Measurements from ENCODE around the gene EPB41. TPM values are rescaled to one million over a fixed set of nuclear protein-coding genes. Genes with fewer than 3 reads are reported as not detected.

EPB41 gene
- total RNA-seq, 4 donors from 2014 or later, result 110 to 183 (median 126) TPM

GRCh38 chr1:29022620-29023019 is 108.3 kb downstream of the EPB41 start:
- TF ChIP-seq CTCF (IDR thresholded peaks at IDR 0.05), result no peak
- TF ChIP-seq POLR2A (IDR thresholded peaks at IDR 0.05), result no peak

GRCh38 chr1:29029667-29030066 is 115.3 kb downstream of the EPB41 start:
- no peak overlapping the region for H3K27ac ChIP-seq
- no peak for DNase-seq
- H3K4me3 ChIP-seq, result no peak overlapping the region
- H3K4me1 ChIP-seq, result no peaks in the 10 kb centered on the region
- peaks cover 0 to 3% (median 0%) of the 10 kb centered on the region in 3 donors for H3K36me3 ChIP-seq
- no peak for TF ChIP-seq CTCF (IDR thresholded peaks at IDR 0.05)
- no peak for TF ChIP-seq POLR2A (IDR thresholded peaks at IDR 0.05)
- H3K27me3 ChIP-seq, result no peaks in the 10 kb centered on the region
- no peaks in the 10 kb centered on the region for H3K9me3 ChIP-seq

More at GRCh38 chr1:29022620-29023019, 108.3 kb downstream of the EPB41 start:
- Histone ChIP-seq H3K4me1 (no peaks in the 10 kb centered on the region), H3K27ac (no peak overlapping the region), H3K9me3 (no peaks in the 10 kb centered on the region), H3K27me3 (no peaks in the 10 kb centered on the region), H3K4me3 (no peak overlapping the region), H3K36me3 (peaks cover 0 to 4% (median 0%) of the 10 kb centered on the region in 3 donors)
- DNase-seq, result no peak

- no peak overlapping the region for H3K4me3 ChIP-seq
- H3K4me1 ChIP-seq, result no peaks in the 10 kb centered on the region
- DNase-seq, result no peak
- H3K36me3 ChIP-seq, result peaks cover 0 to 15% (median 0%) of the 10 kb centered on the region in 3 donors
- TF ChIP-seq POLR2A (IDR thresholded peaks at IDR 0.05) (no peak), CTCF (IDR thresholded peaks at IDR 0.05) (no peak)
- H3K9me3 ChIP-seq, result no peaks in the 10 kb centered on the region
- no peaks in the 10 kb centered on the region for H3K27me3 ChIP-seq
- no peak overlapping the region for H3K27ac ChIP-seq
These were observed 118.5 kb downstream of the EPB41 start for GRCh38 chr1:29032841-29033240.

- peak; percentile 28 to 93 (median 78) for TF ChIP-seq CTCF (IDR thresholded peaks at IDR 0.05)
- TF ChIP-seq POLR2A (IDR thresholded peaks at IDR 0.05), result no peak
- peaks cover 0 to 16% (median 0%) of the 10 kb centered on the region in 3 donors for H3K36me3 ChIP-seq
- DNase-seq, result no peak
- H3K4me3 ChIP-seq, result no peak overlapping the region
- H3K9me3 ChIP-seq, result no peaks in the 10 kb centered on the region
- H3K4me1 ChIP-seq, result no peaks in the 10 kb centered on the region
- no peak overlapping the region for H3K27ac ChIP-seq
- no peaks in the 10 kb centered on the region for H3K27me3 ChIP-seq
These were observed 119.6 kb downstream of the EPB41 start for GRCh38 chr1:29033829-29034466.

- H3K27ac ChIP-seq, result no peak overlapping the region
- TF ChIP-seq CTCF (IDR thresholded peaks at IDR 0.05), result no peak
- no peak for TF ChIP-seq POLR2A (IDR thresholded peaks at IDR 0.05)
- no peak for DNase-seq
These were observed 129.1 kb downstream of the EPB41 start for GRCh38 chr1:29043274-29043965.

More at GRCh38 chr1:29043274-29043965, 129.1 kb downstream of the EPB41 start:
- Histone ChIP-seq H3K4me3 (no peak overlapping the region), H3K36me3 (peaks cover 0 to 19% (median 0%) of the 10 kb centered on the region in 3 donors), H3K4me1 (no peaks in the 10 kb centered on the region), H3K9me3 (no peaks in the 10 kb centered on the region), H3K27me3 (no peaks in the 10 kb centered on the region)

Data from Peyer's patch (tissue), 4 donors.